BLaER1 treated with 17β-estradiol and CSF1 and Interleukin-3, amounts not matched to agents 10 nM and 100 nM (cell line): ENCODE results near the gene STMND1.
A peak's percentile ranks its signal among the peaks of the same experiment; 100 is the strongest.
"Not testable (repeated sequence)": the region's sequence is repeated elsewhere in the genome, so short reads cannot be mapped to it uniquely, and the experiment has no call there.

Source experiments
- H3K27ac ChIP-seq, 11 experiments: shearing (Covaris generic); formaldehyde crosslinking; 2 replicates each; pipeline ENCODE4 v1.8.1; 2022
- H3K27me3 ChIP-seq, 11 experiments: shearing (Covaris generic); formaldehyde crosslinking; 2 replicates each; pipeline ENCODE4 v1.8.1; 2022
- H3K36me3 ChIP-seq, 11 experiments: shearing (Covaris generic); formaldehyde crosslinking; 2 replicates each; pipeline ENCODE4 v1.8.1; 2022
- H3K4me1 ChIP-seq, 10 experiments: shearing (Covaris generic); formaldehyde crosslinking; 2 replicates each; pipeline ENCODE4 v1.8.1; 2022
- H3K4me2 ChIP-seq, 11 experiments: shearing (Covaris generic); formaldehyde crosslinking; 2 replicates each; pipeline ENCODE4 v1.8.1; 2022
- H3K4me3 ChIP-seq, 10 experiments: shearing (Covaris generic); formaldehyde crosslinking; 2 replicates each; pipeline ENCODE4 v1.8.1; 2022
- H3K9ac ChIP-seq, 11 experiments: shearing (Covaris generic); formaldehyde crosslinking; 2 replicates each; pipeline ENCODE4 v1.8.1; 2022
- H3K9me3 ChIP-seq, 11 experiments: shearing (Covaris generic); formaldehyde crosslinking; replicated peaks in 1 of 11; 2 replicates each; pipeline ENCODE4 v1.8.1; 2022
- H4K20me1 ChIP-seq, 11 experiments: shearing (Covaris generic); formaldehyde crosslinking; 2 replicates each; pipeline ENCODE4 v1.8.1; 2022
- Cebpa-rat ChIP-seq, 11 experiments: shearing (Covaris generic); IDR thresholded peaks; 2 replicates each; pipeline ENCODE4 v1.8.1; 2022

Gene STMND1

GRCh38 chr6:17066610-17067009 lies 35.2 kb upstream of the STMND1 start:
- Histone ChIP-seq H3K36me3 (no peaks in the 10 kb centered on the region), H3K9me3 (peaks cover 23 to 32% (median 26%) of the 10 kb centered on the region in 11 experiments), H3K4me2 (no peak overlapping the region), H3K27ac (no peak overlapping the region), H3K27me3 (no peaks in the 10 kb centered on the region), H4K20me1 (no peaks in the 10 kb centered on the region), H3K4me3 (no peak overlapping the region), H3K9ac (no peak overlapping the region), H3K4me1 (peaks cover 0 to 21% (median 0%) of the 10 kb centered on the region in 10 experiments; a peak in 4 of 20 replicates)
- no peak for TF ChIP-seq Cebpa-rat (IDR thresholded peaks at IDR 0.05)

GRCh38 chr6:17068972-17069371 lies 32.9 kb upstream of the STMND1 start:
- not testable (repeated sequence) for H3K36me3 ChIP-seq, H3K27ac ChIP-seq, H3K27me3 ChIP-seq, H3K9ac ChIP-seq, H3K4me2 ChIP-seq, H3K4me1 ChIP-seq, H4K20me1 ChIP-seq, H3K4me3 ChIP-seq
- peaks cover 23 to 51% (median 36%) of the 10 kb centered on the region in 11 experiments for H3K9me3 ChIP-seq

- not testable (repeated sequence) for H3K27me3 ChIP-seq, H3K4me1 ChIP-seq, H3K4me3 ChIP-seq, H3K9ac ChIP-seq, H3K36me3 ChIP-seq, H3K27ac ChIP-seq, H3K4me2 ChIP-seq, H4K20me1 ChIP-seq
- peaks cover 23 to 53% (median 36%) of the 10 kb centered on the region in 11 experiments for H3K9me3 ChIP-seq
These were observed 31.4 kb upstream of the STMND1 start for GRCh38 chr6:17070400-17070799.

GRCh38 chr6:17073596-17073995 lies 28.3 kb upstream of the STMND1 start:
- H3K9ac ChIP-seq: not testable (repeated sequence)

GRCh38 chr6:17081273-17081672 lies 20.6 kb upstream of the STMND1 start:
- no peak for TF ChIP-seq Cebpa-rat (IDR thresholded peaks at IDR 0.05)

More at GRCh38 chr6:17073596-17073995, 28.3 kb upstream of the STMND1 start:
- H3K4me3 ChIP-seq, H3K4me1 ChIP-seq, H3K27me3 ChIP-seq, H3K27ac ChIP-seq, H3K4me2 ChIP-seq, H3K36me3 ChIP-seq, H4K20me1 ChIP-seq: not testable (repeated sequence)
- peaks cover 21 to 58% (median 36%) of the 10 kb centered on the region in 11 experiments for H3K9me3 ChIP-seq

GRCh38 chr6:17081860-17082508 lies 19.9 kb upstream of the STMND1 start:
- TF ChIP-seq Cebpa-rat (IDR thresholded peaks at IDR 0.05): no peak
- Histone ChIP-seq H3K9me3 (no peaks in the 10 kb centered on the region; a peak in 1 of 22 replicates), H3K9ac (no peak overlapping the region), H4K20me1 (no peaks in the 10 kb centered on the region), H3K27me3 (no peaks in the 10 kb centered on the region), H3K36me3 (no peaks in the 10 kb centered on the region), H3K4me3 (no peak overlapping the region), H3K4me1 (no peaks in the 10 kb centered on the region), H3K27ac (no peak overlapping the region), H3K4me2 (no peak overlapping the region)

More at GRCh38 chr6:17081273-17081672, 20.6 kb upstream of the STMND1 start:
- Histone ChIP-seq H3K36me3 (no peaks in the 10 kb centered on the region), H3K4me1 (no peaks in the 10 kb centered on the region), H3K4me3 (no peak overlapping the region), H4K20me1 (no peaks in the 10 kb centered on the region), H3K9me3 (peaks cover 0 to 3% (median under 1%) of the 10 kb centered on the region in 11 experiments; a peak in 7 of 22 replicates), H3K27ac (no peak overlapping the region), H3K4me2 (no peak overlapping the region), H3K27me3 (no peaks in the 10 kb centered on the region), H3K9ac (no peak overlapping the region)

- Histone ChIP-seq H3K27me3 (no peaks in the 10 kb centered on the region), H3K4me3 (no peak overlapping the region), H3K4me2 (no peak overlapping the region), H3K4me1 (no peaks in the 10 kb centered on the region), H3K9ac (no peak overlapping the region), H4K20me1 (no peaks in the 10 kb centered on the region), H3K36me3 (no peaks in the 10 kb centered on the region), H3K9me3 (no peaks in the 10 kb centered on the region; a peak in 1 of 22 replicates), H3K27ac (no peak overlapping the region)
- TF ChIP-seq Cebpa-rat (IDR thresholded peaks at IDR 0.05): peak in 2 of 11 experiments; percentile 68 to 86; a peak in 5 of 22 replicates
These were observed 18.5 kb upstream of the STMND1 start for GRCh38 chr6:17083397-17083796.

- Histone ChIP-seq H3K27ac (no peak overlapping the region), H3K4me1 (no peaks in the 10 kb centered on the region), H3K4me2 (no peak overlapping the region), H3K36me3 (no peaks in the 10 kb centered on the region), H3K27me3 (no peaks in the 10 kb centered on the region), H3K9ac (no peak overlapping the region), H4K20me1 (no peaks in the 10 kb centered on the region), H3K9me3 (peaks cover 10 to 21% (median 17%) of the 10 kb centered on the region in 11 experiments; a peak in 20 of 22 replicates), H3K4me3 (no peak overlapping the region)
- peak in 4 of 11 experiments; percentile 9 to 47 (median 26); a peak in 2 of 22 replicates for TF ChIP-seq Cebpa-rat (IDR thresholded peaks at IDR 0.05)
These were observed 15.4 kb upstream of the STMND1 start for GRCh38 chr6:17086469-17086868.

GRCh38 chr6:17088091-17088611 lies 13.7 kb upstream of the STMND1 start:
- Histone ChIP-seq H3K9ac (no peak overlapping the region), H3K27me3 (no peaks in the 10 kb centered on the region), H4K20me1 (no peaks in the 10 kb centered on the region), H3K4me2 (no peak overlapping the region), H3K27ac (no peak overlapping the region), H3K9me3 (peaks cover 10 to 21% (median 17%) of the 10 kb centered on the region in 11 experiments; a peak in 20 of 22 replicates), H3K4me3 (no peak overlapping the region), H3K4me1 (no peaks in the 10 kb centered on the region), H3K36me3 (no peaks in the 10 kb centered on the region)
- TF ChIP-seq Cebpa-rat (IDR thresholded peaks at IDR 0.05): no peak

- TF ChIP-seq Cebpa-rat (IDR thresholded peaks at IDR 0.05): no peak
- Histone ChIP-seq H4K20me1 (no peaks in the 10 kb centered on the region), H3K4me1 (no peaks in the 10 kb centered on the region), H3K9ac (no peak overlapping the region), H3K9me3 (peaks cover 10 to 21% (median 17%) of the 10 kb centered on the region in 11 experiments; a peak in 20 of 22 replicates), H3K27ac (no peak overlapping the region), H3K4me2 (no peak overlapping the region), H3K27me3 (no peaks in the 10 kb centered on the region), H3K36me3 (no peaks in the 10 kb centered on the region), H3K4me3 (no peak overlapping the region)
These were observed 10.7 kb upstream of the STMND1 start for GRCh38 chr6:17091122-17091521.
